ENCODE data around the gene GNA14. TPM values are rescaled to one million over a fixed set of nuclear protein-coding genes. Genes with fewer than 3 reads are reported as not detected.
"Not testable (repeated sequence)": the region's sequence is repeated elsewhere in the genome, so short reads cannot be mapped to it uniquely, and the experiment has no call there.

The GNA14 gene
- total RNA-seq, 1 experiment from 2014 or later: 0.15 TPM

GRCh38 chr9:77447646-77448045 is 200.5 kb downstream of the GNA14 start:
- BruUV-seq (replicated peaks): no TSS peak
- Histone ChIP-seq H3K9me3 (ENCODE audit: control insufficient read depth, insufficient read depth, low read depth, low read length) (no peaks in the 10 kb centered on the region), H3K27me3 (ENCODE audit: control insufficient read depth, insufficient read depth, low read length) (no peaks in the 10 kb centered on the region), H3K4me3 (ENCODE audit: low read depth in 2 of 2, low read length in 2 of 2) (no peak overlapping the region), H3K36me3 (ENCODE audit: control insufficient read depth, insufficient read depth, low read length) (no peaks in the 10 kb centered on the region), H3K27ac (ENCODE audit: low read length) (no peak overlapping the region), H3K4me1 (ENCODE audit: control insufficient read depth, insufficient read depth, low read length) (no peaks in the 10 kb centered on the region)
- ChIA-PET CTCF (no interaction called here), POLR2A (no interaction called here)
- ATAC-seq (no peak), DNase-seq (ENCODE audit: low read depth, low spot score) (no peak)
- TF ChIP-seq REST (IDR thresholded peaks at IDR 0.05; ENCODE audit: insufficient read depth in 1 of 2, low read depth in 2 of 2, low read length in 1 of 2) (no peak), TCF7L2 (IDR thresholded peaks at IDR 0.05; ENCODE audit: low read depth, low read length) (no peak), SIN3A (IDR thresholded peaks at IDR 0.05; ENCODE audit: borderline replicate concordance, insufficient read depth, low read depth, low read length) (no peak), POLR2AphosphoS5 (IDR thresholded peaks at IDR 0.05; ENCODE audit: low read depth, low read length) (no peak)
- TF ChIP-seq, protein P1, sequence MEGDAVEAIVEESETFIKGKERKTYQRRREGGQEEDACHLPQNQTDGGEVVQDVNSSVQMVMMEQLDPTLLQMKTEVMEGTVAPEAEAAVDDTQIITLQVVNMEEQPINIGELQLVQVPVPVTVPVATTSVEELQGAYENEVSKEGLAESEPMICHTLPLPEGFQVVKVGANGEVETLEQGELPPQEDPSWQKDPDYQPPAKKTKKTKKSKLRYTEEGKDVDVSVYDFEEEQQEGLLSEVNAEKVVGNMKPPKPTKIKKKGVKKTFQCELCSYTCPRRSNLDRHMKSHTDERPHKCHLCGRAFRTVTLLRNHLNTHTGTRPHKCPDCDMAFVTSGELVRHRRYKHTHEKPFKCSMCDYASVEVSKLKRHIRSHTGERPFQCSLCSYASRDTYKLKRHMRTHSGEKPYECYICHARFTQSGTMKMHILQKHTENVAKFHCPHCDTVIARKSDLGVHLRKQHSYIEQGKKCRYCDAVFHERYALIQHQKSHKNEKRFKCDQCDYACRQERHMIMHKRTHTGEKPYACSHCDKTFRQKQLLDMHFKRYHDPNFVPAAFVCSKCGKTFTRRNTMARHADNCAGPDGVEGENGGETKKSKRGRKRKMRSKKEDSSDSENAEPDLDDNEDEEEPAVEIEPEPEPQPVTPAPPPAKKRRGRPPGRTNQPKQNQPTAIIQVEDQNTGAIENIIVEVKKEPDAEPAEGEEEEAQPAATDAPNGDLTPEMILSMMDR (IDR thresholded peaks at IDR 0.05): no peak
- intact Hi-C loops (cut with micrococcal nuclease; ENCODE audit: unreplicated experiment) (no loop called here), in situ Hi-C loops (cut with HindIII; ENCODE audit: low pct_unique_long_range_greater_than_20kb, low sequenced_read_pairs) (no loop called here)

- Histone ChIP-seq H3K27me3 (ENCODE audit: control insufficient read depth, insufficient read depth, low read length) (no peaks in the 10 kb centered on the region), H3K36me3 (ENCODE audit: control insufficient read depth, insufficient read depth, low read length) (no peaks in the 10 kb centered on the region), H3K4me3 (ENCODE audit: low read depth in 2 of 2, low read length in 2 of 2) (no peak overlapping the region), H3K27ac (ENCODE audit: low read length) (no peak overlapping the region), H3K9me3 (ENCODE audit: control insufficient read depth, insufficient read depth, low read depth, low read length) (no peaks in the 10 kb centered on the region), H3K4me1 (ENCODE audit: control insufficient read depth, insufficient read depth, low read length) (no peaks in the 10 kb centered on the region)
- ATAC-seq: no peak
- DNase-seq (ENCODE audit: low read depth, low spot score): no peak
- BruUV-seq (replicated peaks): no TSS peak
- ChIA-PET POLR2A (no interaction called here), CTCF (no interaction called here)
- TF ChIP-seq SIN3A (IDR thresholded peaks at IDR 0.05; ENCODE audit: borderline replicate concordance, insufficient read depth, low read depth, low read length) (no peak), POLR2AphosphoS5 (IDR thresholded peaks at IDR 0.05; ENCODE audit: low read depth, low read length) (no peak), REST (IDR thresholded peaks at IDR 0.05; ENCODE audit: insufficient read depth in 1 of 2, low read depth in 2 of 2, low read length in 1 of 2) (no peak), TCF7L2 (IDR thresholded peaks at IDR 0.05; ENCODE audit: low read depth, low read length) (no peak)
- TF ChIP-seq, protein P1 (IDR thresholded peaks at IDR 0.05): no peak
- in situ Hi-C loops (cut with HindIII; ENCODE audit: low pct_unique_long_range_greater_than_20kb, low sequenced_read_pairs) (no loop called here), intact Hi-C loops (cut with micrococcal nuclease; ENCODE audit: unreplicated experiment) (no loop called here)
These were observed 205.7 kb downstream of the GNA14 start for GRCh38 chr9:77442436-77442835.

- ATAC-seq: not testable (repeated sequence)
These were observed 207.0 kb downstream of the GNA14 start for GRCh38 chr9:77441124-77441523.

More at GRCh38 chr9:77441124-77441523, 207.0 kb downstream of the GNA14 start:
- DNase-seq (ENCODE audit: low read depth, low spot score); intact Hi-C loops (cut with micrococcal nuclease; ENCODE audit: unreplicated experiment); H3K9me3 ChIP-seq (ENCODE audit: control insufficient read depth, insufficient read depth, low read depth, low read length); in situ Hi-C loops (cut with HindIII; ENCODE audit: low pct_unique_long_range_greater_than_20kb, low sequenced_read_pairs); H3K4me3 ChIP-seq (ENCODE audit: low read depth in 2 of 2, low read length in 2 of 2); H3K4me1 ChIP-seq (ENCODE audit: control insufficient read depth, insufficient read depth, low read length); H3K36me3 ChIP-seq (ENCODE audit: control insufficient read depth, insufficient read depth, low read length); H3K27me3 ChIP-seq (ENCODE audit: control insufficient read depth, insufficient read depth, low read length); H3K27ac ChIP-seq (ENCODE audit: low read length); POLR2A ChIA-PET; BruUV-seq (replicated peaks); CTCF ChIA-PET: not testable (repeated sequence)

Data from Panc1 (cell line).